HEK293 (cell line): ENCODE results near the gene ARHGEF37.

Source experiments
- CTCF ChIA-PET: fragments of 350-600 bp; formaldehyde crosslinking; extraction: SDS; loops from one replicate; lab custom pipeline; 2021; ENCODE audit warnings: antibody characterized with exemption; lab: Yijun Ruan, JAX
- POLR2A ChIA-PET: fragments of 300-600 bp; formaldehyde crosslinking; extraction: SDS; loops from one replicate; lab custom pipeline; 2020; ENCODE audit warnings: antibody characterized with exemption, inconsistent platforms; lab: Yijun Ruan, JAX
- H3K27ac ChIP-seq: fragments of 200-500 bp; sonication (Bioruptor generic); 2 replicates; pipeline ENCODE4 v1.5.1; 2014; ENCODE audit warnings: low read depth, low read length, control low read depth, inconsistent platforms; ENCODE audit errors: extremely low read depth
- H3K36me3 ChIP-seq, 2 experiments: fragments of 200-500 bp in 1 of 2; sonication (Bioruptor generic) in 1 of 2; 1 replicate in 1 of 2; 2 replicates in 1 of 2; pipeline ENCODE4 v1.5.1; 2014 to 2017; ENCODE audit warnings: inconsistent platforms in 2 of 2, low read length in 2 of 2; ENCODE audit not compliant: control insufficient read depth in 2 of 2, insufficient read depth in 1 of 2
- H3K4me1 ChIP-seq: fragments of 200-500 bp; sonication (Bioruptor generic); 2 replicates; pipeline ENCODE4 v1.5.1; 2014; ENCODE audit warnings: mild to moderate bottlenecking, low read length, inconsistent platforms; ENCODE audit not compliant: control insufficient read depth, insufficient read depth
- H3K4me3 ChIP-seq: 2 replicates; pipeline ENCODE4 v1.5.1; 2011; ENCODE audit warnings: low read depth, mild to moderate bottlenecking, control low read depth, low read length, moderate library complexity
- H3K9me3 ChIP-seq: fragments of 200-500 bp; sonication (Bioruptor generic); 2 replicates; pipeline ENCODE4 v1.5.1; 2014; ENCODE audit warnings: low read depth, low read length, inconsistent platforms; ENCODE audit not compliant: control insufficient read depth, insufficient read depth
- GLI2 ChIP-seq: fragments of 450-650 bp; formaldehyde crosslinking; IDR thresholded peaks from 2 replicates; pipeline ENCODE4; 2017; ENCODE audit warnings: missing biosample characterization, missing genetic modification characterization, low read depth, borderline replicate concordance
- KLF7 ChIP-seq: fragments of 450-650 bp; formaldehyde crosslinking; IDR thresholded peaks from 2 replicates; pipeline ENCODE4 v1.5.1; 2016; ENCODE audit warnings: missing biosample characterization, missing genetic modification characterization, borderline replicate concordance
- OVOL3 ChIP-seq: fragments of 450-650 bp; formaldehyde crosslinking; IDR thresholded peaks from 2 replicates; pipeline ENCODE4 v1.5.1; 2016; ENCODE audit warnings: missing biosample characterization, missing genetic modification characterization
- SCRT1 ChIP-seq: fragments of 450-650 bp; formaldehyde crosslinking; IDR thresholded peaks from 2 replicates; pipeline ENCODE4 v1.5.1; 2016; ENCODE audit warnings: missing biosample characterization, missing genetic modification characterization, borderline replicate concordance
- ZBTB20 ChIP-seq: fragments of 450-650 bp; formaldehyde crosslinking; IDR thresholded peaks from 2 replicates; pipeline ENCODE4 v1.5.1; 2016; ENCODE audit warnings: missing biosample characterization, missing genetic modification characterization
- ZEB2 ChIP-seq: fragments of 450-650 bp; formaldehyde crosslinking; IDR thresholded peaks from 2 replicates; pipeline ENCODE4 v1.5.1; 2016; ENCODE audit warnings: missing biosample characterization, missing genetic modification characterization
- ZNF175 ChIP-seq: fragments of 450-650 bp; formaldehyde crosslinking; IDR thresholded peaks from 2 replicates; pipeline ENCODE4 v1.5.1; 2016; ENCODE audit warnings: missing biosample characterization, missing genetic modification characterization
- ZNF274 ChIP-seq, 2 experiments: fragments of 200-500 bp in 1 of 2; fragments of 450-650 bp in 1 of 2; sonication (Bioruptor generic) in 1 of 2; formaldehyde crosslinking in 1 of 2; IDR thresholded peaks; 2 replicates each; pipeline versions ENCODE4 v1.5.1 to v1.6.1; 2014 to 2016; ENCODE audit warnings: borderline replicate concordance in 1 of 2, inconsistent platforms in 1 of 2, low read length in 1 of 2, missing biosample characterization in 1 of 2, missing genetic modification characterization in 1 of 2
- ZNF341 ChIP-seq: fragments of 450-650 bp; formaldehyde crosslinking; IDR thresholded peaks from 2 replicates; pipeline ENCODE4; 2016; ENCODE audit warnings: low read depth, missing biosample characterization, missing genetic modification characterization
- ZNF521 ChIP-seq: fragments of 450-650 bp; formaldehyde crosslinking; IDR thresholded peaks from 2 replicates; pipeline ENCODE4 v1.5.1; 2017; ENCODE audit warnings: missing biosample characterization, mild to moderate bottlenecking, missing genetic modification characterization
- ZNF600 ChIP-seq: fragments of 450-650 bp; formaldehyde crosslinking; IDR thresholded peaks from 2 replicates; pipeline ENCODE4 v1.5.1; 2016; ENCODE audit warnings: missing biosample characterization, missing genetic modification characterization
- ZNF664 ChIP-seq: fragments of 450-650 bp; formaldehyde crosslinking; IDR thresholded peaks from 2 replicates; pipeline ENCODE4 v1.5.1; 2016; ENCODE audit warnings: missing biosample characterization, missing genetic modification characterization
- ZNF777 ChIP-seq: fragments of 450-650 bp; formaldehyde crosslinking; IDR thresholded peaks from 2 replicates; pipeline ENCODE4 v1.5.1; 2017; ENCODE audit warnings: missing biosample characterization, missing genetic modification characterization, borderline replicate concordance
- ZNF837 ChIP-seq: fragments of 450-650 bp; formaldehyde crosslinking; IDR thresholded peaks from 2 replicates; pipeline ENCODE4 v1.5.1; 2016; ENCODE audit warnings: missing biosample characterization, missing genetic modification characterization
- ZSCAN16 ChIP-seq: fragments of 450-650 bp; formaldehyde crosslinking; IDR thresholded peaks from 2 replicates; pipeline ENCODE4 v1.5.1; 2016; ENCODE audit warnings: missing biosample characterization, missing genetic modification characterization
- TF ChIP-seq, protein P1 (sequence below): fragments of 450-650 bp; formaldehyde crosslinking; conservative IDR thresholded peaks from 2 replicates; pipeline ENCODE4 v1.5.1; 2016; ENCODE audit warnings: low read depth, missing biosample characterization, missing genetic modification characterization
- TF ChIP-seq, protein P2 (sequence below): fragments of 450-650 bp; formaldehyde crosslinking; IDR thresholded peaks from 2 replicates; pipeline ENCODE4 v1.5.1; 2016; ENCODE audit warnings: missing biosample characterization, missing genetic modification characterization, borderline replicate concordance
- TF ChIP-seq, protein P3 (sequence below): fragments of 450-650 bp; formaldehyde crosslinking; IDR thresholded peaks from 2 replicates; pipeline ENCODE4 v1.5.1; 2016; ENCODE audit warnings: missing biosample characterization, missing genetic modification characterization

Gene ARHGEF37

DNA sequence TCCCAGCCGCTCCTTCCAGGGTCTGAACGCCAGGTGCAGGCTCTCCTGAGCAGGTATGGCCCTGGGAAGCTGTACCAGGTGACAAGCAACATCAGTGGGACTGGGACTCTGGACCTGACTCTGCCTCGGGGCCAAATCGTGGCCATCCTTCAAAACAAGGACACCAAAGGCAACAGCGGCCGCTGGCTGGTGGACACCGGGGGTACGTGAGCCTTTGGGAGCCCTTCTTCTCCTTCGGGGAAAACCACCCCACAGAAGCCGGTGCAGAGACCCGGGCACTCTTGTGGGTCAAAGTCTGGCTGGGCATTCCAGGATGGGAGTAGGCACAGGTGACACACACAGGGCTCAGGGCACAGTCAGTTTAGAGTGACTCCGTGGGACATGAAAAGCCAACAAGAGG, 45.8 kb downstream of the ARHGEF37 start (continued):
- TF ChIP-seq ZNF521 (tag by site-specific recombination), result no peak

DNA sequence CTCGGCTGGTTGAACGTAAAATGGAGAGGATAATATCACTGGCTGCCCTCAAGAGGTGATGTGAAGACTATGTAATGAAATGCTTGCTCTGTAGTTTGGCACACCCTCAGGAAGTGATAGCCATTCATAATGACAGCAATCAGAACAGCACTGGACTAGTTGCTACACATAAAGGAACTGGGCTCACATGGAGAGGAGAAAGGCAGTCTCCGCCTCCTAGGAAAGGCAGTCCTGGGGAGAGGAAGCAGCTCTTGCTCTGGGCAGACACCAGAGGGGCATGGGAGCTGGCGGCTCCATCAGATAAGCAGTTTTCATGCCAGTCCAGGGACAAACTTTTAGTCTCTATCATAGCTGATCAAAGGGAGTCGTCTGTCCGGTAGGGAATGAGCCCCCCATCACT, 46.9 kb downstream of the ARHGEF37 start:
- CTCF ChIA-PET, result interaction anchor here (0.7 kb wide), 2 partner anchors 10 to 39 kb away, joined by 3 read pairs; no protein-coding TSS in a partner anchor
- no peaks in the 10 kb centered on the region for H3K36me3 ChIP-seq
- no peaks in the 10 kb centered on the region for H3K9me3 ChIP-seq
- no peaks in the 10 kb centered on the region for H3K4me1 ChIP-seq
- no peak overlapping the region for H3K27ac ChIP-seq
- no peak overlapping the region for H3K4me3 ChIP-seq
- POLR2A ChIA-PET, result no interaction called here
- TF ChIP-seq ZNF777 (tag by site-specific recombination) (no peak), ZSCAN16 (tag by site-specific recombination) (no peak), ZNF837 (no peak), GLI2 (tag by site-specific recombination) (no peak), ZNF664 (tag by site-specific recombination) (no peak), SCRT1 (tag by site-specific recombination) (no peak), ZNF175 (tag by site-specific recombination) (no peak), KLF7 (tag by site-specific recombination) (no peak), ZNF274 (IDR thresholded peaks at IDR 0.05; ENCODE audit: low read length) (no peak), ZNF274 (tag by site-specific recombination; IDR thresholded peaks at IDR 0.05; ENCODE audit: borderline replicate concordance) (no peak), ZNF341 (tag by site-specific recombination) (no peak), ZBTB20 (tag by site-specific recombination) (no peak), ZEB2 (tag by site-specific recombination) (no peak), OVOL3 (tag by site-specific recombination) (no peak), ZNF600 (tag by site-specific recombination) (no peak)
- TF ChIP-seq, protein P1, sequence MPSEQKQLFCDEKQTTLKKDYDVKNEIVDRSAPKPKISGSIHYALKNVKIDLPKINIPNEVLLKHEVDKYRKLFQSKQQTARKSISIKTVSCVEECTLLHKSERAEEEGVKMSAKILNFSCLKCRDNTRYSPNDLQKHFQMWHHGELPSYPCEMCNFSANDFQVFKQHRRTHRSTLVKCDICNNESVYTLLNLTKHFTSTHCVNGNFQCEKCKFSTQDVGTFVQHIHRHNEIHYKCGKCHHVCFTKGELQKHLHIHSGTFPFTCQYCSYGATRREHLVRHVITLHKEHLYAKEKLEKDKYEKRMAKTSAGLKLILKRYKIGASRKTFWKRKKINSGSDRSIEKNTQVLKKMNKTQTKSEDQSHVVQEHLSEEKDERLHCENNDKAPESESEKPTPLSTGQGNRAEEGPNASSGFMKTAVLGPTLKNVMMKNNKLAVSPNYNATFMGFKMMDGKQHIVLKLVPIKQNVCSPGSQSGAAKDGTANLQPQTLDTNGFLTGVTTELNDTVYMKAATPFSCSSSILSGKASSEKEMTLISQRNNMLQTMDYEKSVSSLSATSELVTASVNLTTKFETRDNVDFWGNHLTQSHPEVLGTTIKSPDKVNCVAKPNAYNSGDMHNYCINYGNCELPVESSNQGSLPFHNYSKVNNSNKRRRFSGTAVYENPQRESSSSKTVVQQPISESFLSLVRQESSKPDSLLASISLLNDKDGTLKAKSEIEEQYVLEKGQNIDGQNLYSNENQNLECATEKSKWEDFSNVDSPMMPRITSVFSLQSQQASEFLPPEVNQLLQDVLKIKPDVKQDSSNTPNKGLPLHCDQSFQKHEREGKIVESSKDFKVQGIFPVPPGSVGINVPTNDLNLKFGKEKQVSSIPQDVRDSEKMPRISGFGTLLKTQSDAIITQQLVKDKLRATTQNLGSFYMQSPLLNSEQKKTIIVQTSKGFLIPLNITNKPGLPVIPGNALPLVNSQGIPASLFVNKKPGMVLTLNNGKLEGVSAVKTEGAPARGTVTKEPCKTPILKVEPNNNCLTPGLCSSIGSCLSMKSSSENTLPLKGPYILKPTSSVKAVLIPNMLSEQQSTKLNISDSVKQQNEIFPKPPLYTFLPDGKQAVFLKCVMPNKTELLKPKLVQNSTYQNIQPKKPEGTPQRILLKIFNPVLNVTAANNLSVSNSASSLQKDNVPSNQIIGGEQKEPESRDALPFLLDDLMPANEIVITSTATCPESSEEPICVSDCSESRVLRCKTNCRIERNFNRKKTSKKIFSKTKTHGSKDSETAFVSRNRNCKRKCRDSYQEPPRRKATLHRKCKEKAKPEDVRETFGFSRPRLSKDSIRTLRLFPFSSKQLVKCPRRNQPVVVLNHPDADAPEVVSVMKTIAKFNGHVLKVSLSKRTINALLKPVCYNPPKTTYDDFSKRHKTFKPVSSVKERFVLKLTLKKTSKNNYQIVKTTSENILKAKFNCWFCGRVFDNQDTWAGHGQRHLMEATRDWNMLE, result no peak
- TF ChIP-seq, protein P2, sequence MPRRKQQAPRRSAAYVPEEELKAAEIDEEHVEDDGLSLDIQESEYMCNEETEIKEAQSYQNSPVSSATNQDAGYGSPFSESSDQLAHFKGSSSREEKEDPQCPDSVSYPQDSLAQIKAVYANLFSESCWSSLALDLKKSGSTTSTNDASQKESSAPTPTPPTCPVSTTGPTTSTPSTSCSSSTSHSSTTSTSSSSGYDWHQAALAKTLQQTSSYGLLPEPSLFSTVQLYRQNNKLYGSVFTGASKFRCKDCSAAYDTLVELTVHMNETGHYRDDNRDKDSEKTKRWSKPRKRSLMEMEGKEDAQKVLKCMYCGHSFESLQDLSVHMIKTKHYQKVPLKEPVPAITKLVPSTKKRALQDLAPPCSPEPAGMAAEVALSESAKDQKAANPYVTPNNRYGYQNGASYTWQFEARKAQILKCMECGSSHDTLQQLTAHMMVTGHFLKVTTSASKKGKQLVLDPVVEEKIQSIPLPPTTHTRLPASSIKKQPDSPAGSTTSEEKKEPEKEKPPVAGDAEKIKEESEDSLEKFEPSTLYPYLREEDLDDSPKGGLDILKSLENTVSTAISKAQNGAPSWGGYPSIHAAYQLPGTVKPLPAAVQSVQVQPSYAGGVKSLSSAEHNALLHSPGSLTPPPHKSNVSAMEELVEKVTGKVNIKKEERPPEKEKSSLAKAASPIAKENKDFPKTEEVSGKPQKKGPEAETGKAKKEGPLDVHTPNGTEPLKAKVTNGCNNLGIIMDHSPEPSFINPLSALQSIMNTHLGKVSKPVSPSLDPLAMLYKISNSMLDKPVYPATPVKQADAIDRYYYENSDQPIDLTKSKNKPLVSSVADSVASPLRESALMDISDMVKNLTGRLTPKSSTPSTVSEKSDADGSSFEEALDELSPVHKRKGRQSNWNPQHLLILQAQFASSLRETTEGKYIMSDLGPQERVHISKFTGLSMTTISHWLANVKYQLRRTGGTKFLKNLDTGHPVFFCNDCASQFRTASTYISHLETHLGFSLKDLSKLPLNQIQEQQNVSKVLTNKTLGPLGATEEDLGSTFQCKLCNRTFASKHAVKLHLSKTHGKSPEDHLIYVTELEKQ (tag by site-specific recombination), result no peak
- TF ChIP-seq, protein P3, sequence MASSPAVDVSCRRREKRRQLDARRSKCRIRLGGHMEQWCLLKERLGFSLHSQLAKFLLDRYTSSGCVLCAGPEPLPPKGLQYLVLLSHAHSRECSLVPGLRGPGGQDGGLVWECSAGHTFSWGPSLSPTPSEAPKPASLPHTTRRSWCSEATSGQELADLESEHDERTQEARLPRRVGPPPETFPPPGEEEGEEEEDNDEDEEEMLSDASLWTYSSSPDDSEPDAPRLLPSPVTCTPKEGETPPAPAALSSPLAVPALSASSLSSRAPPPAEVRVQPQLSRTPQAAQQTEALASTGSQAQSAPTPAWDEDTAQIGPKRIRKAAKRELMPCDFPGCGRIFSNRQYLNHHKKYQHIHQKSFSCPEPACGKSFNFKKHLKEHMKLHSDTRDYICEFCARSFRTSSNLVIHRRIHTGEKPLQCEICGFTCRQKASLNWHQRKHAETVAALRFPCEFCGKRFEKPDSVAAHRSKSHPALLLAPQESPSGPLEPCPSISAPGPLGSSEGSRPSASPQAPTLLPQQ (tag by site-specific recombination), result no peak
